Measurements from ENCODE around the gene NABP1.

DNA sequence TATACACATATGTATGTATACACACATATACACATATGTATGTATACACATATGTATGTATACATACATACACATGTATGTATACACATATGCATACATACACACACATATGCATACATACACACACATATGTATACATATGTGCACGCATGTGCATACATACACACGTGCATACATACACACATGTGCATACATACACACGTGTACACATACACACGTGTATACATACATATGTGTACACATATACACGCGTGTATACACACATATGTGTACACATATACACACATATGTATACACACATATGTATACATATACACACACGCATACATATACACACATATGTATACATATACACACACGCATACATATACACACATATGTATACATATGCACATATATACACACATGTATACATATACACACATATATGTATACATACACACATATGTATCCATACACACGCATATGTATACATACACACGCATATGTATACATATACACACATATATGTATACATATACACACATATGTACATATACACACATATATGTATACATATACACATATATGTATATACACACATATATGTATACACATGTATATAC lies 21.5 kb downstream of the NABP1 start:
- TF ChIP-seq SP1 (IDR thresholded peaks at IDR 0.05) (no peak), RAD21 (IDR thresholded peaks at IDR 0.05) (no peak), JUND (IDR thresholded peaks at IDR 0.05) (no peak), RXRA (IDR thresholded peaks at IDR 0.05) (no peak), GABPA (IDR thresholded peaks at IDR 0.05 in 1 of 2, conservative IDR thresholded peaks at IDR 0.05 in 1 of 2) (no peak), EGR1 (IDR thresholded peaks at IDR 0.05; ENCODE audit: low read depth in 2 of 2) (no peak), TAF1 (conservative IDR thresholded peaks at IDR 0.05) (no peak), YY1 (IDR thresholded peaks at IDR 0.05) (no peak), FOXA1 (IDR thresholded peaks at IDR 0.05) (no peak), NR2F2 (IDR thresholded peaks at IDR 0.05) (no peak)
- TF ChIP-seq, protein P1, sequence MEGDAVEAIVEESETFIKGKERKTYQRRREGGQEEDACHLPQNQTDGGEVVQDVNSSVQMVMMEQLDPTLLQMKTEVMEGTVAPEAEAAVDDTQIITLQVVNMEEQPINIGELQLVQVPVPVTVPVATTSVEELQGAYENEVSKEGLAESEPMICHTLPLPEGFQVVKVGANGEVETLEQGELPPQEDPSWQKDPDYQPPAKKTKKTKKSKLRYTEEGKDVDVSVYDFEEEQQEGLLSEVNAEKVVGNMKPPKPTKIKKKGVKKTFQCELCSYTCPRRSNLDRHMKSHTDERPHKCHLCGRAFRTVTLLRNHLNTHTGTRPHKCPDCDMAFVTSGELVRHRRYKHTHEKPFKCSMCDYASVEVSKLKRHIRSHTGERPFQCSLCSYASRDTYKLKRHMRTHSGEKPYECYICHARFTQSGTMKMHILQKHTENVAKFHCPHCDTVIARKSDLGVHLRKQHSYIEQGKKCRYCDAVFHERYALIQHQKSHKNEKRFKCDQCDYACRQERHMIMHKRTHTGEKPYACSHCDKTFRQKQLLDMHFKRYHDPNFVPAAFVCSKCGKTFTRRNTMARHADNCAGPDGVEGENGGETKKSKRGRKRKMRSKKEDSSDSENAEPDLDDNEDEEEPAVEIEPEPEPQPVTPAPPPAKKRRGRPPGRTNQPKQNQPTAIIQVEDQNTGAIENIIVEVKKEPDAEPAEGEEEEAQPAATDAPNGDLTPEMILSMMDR (IDR thresholded peaks at IDR 0.05; ENCODE audit: low read depth, low read length, missing input control), result no peak
- TF ChIP-seq, protein P2, sequence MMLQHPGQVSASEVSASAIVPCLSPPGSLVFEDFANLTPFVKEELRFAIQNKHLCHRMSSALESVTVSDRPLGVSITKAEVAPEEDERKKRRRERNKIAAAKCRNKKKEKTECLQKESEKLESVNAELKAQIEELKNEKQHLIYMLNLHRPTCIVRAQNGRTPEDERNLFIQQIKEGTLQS (IDR thresholded peaks at IDR 0.05), result no peak
- TF ChIP-seq, protein P3, sequence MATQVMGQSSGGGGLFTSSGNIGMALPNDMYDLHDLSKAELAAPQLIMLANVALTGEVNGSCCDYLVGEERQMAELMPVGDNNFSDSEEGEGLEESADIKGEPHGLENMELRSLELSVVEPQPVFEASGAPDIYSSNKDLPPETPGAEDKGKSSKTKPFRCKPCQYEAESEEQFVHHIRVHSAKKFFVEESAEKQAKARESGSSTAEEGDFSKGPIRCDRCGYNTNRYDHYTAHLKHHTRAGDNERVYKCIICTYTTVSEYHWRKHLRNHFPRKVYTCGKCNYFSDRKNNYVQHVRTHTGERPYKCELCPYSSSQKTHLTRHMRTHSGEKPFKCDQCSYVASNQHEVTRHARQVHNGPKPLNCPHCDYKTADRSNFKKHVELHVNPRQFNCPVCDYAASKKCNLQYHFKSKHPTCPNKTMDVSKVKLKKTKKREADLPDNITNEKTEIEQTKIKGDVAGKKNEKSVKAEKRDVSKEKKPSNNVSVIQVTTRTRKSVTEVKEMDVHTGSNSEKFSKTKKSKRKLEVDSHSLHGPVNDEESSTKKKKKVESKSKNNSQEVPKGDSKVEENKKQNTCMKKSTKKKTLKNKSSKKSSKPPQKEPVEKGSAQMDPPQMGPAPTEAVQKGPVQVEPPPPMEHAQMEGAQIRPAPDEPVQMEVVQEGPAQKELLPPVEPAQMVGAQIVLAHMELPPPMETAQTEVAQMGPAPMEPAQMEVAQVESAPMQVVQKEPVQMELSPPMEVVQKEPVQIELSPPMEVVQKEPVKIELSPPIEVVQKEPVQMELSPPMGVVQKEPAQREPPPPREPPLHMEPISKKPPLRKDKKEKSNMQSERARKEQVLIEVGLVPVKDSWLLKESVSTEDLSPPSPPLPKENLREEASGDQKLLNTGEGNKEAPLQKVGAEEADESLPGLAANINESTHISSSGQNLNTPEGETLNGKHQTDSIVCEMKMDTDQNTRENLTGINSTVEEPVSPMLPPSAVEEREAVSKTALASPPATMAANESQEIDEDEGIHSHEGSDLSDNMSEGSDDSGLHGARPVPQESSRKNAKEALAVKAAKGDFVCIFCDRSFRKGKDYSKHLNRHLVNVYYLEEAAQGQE (IDR thresholded peaks at IDR 0.05), result no peak
- TF ChIP-seq, protein P4, sequence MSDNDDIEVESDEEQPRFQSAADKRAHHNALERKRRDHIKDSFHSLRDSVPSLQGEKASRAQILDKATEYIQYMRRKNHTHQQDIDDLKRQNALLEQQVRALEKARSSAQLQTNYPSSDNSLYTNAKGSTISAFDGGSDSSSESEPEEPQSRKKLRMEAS (IDR thresholded peaks at IDR 0.05), result no peak
